Spinal cord (tissue), 10 donors: ENCODE data around the gene AHCYL1. TPM values are rescaled to one million over a fixed set of nuclear protein-coding genes. Genes with fewer than 3 reads are reported as not detected.

Experiments
- DNase-seq, 6 donors: peaks; one replicate each; pipeline versions ENCODE4 v3.0.0 to v3.0.0-alpha.2; 2013 to 2015; ENCODE audit warnings: low spot score in 6 of 6, low read depth in 4 of 6
- H3K27ac ChIP-seq: one replicate; pipeline ENCODE4 v1.5.1; 2013; ENCODE audit warnings: low read depth, low read length, control low read depth
- H3K27me3 ChIP-seq: one replicate; pipeline ENCODE4 v1.6.1; 2013; ENCODE audit warnings: low read length; ENCODE audit not compliant: control insufficient read depth, insufficient read depth
- H3K36me3 ChIP-seq: one replicate; pipeline ENCODE4 v1.6.1; 2013; ENCODE audit warnings: low read length; ENCODE audit not compliant: control insufficient read depth, insufficient read depth
- H3K4me1 ChIP-seq: one replicate; pipeline ENCODE4 v1.6.1; 2013; ENCODE audit warnings: low read length; ENCODE audit not compliant: control insufficient read depth, insufficient read depth
- H3K4me3 ChIP-seq: one replicate; pipeline ENCODE4 v1.5.1; 2013; ENCODE audit warnings: low read depth, low read length, control low read depth
- H3K9me3 ChIP-seq: one replicate; pipeline ENCODE4 v1.6.1; 2013; ENCODE audit warnings: low read length; ENCODE audit not compliant: control insufficient read depth, insufficient read depth
- WGBS: methylation state at CpG from one replicate; pipeline ENCODE4 v1.1.5; 2013; ENCODE audit warnings: missing lambda C conversion rate; ENCODE audit not compliant: insufficient coverage; 5-methylcytosine and 5-hydroxymethylcytosine counted together
- polyA plus RNA-seq, 2 donors: library from polyadenylated mRNA; unstranded; fragments of 120-200 nt; gene quantifications; one replicate each; pipeline ENCODE4 v1.2.1, GENCODE V29; 2013; ENCODE audit not compliant: insufficient read length in 2 of 2
- total RNA-seq, 2 donors: library from RNA; depleted of rRNA in 1 of 2; stranded (reverse); fragments of 120-200 nt in 1 of 2; fragments of >200 nt in 1 of 2; gene quantifications; one replicate each; pipeline versions ENCODE4 v1.2.3 to v1.2.4, GENCODE V29; 2013 to 2014
- donor health status: healthy.

The AHCYL1 gene
- total and polyA plus RNA-seq, 4 donors, result 64.4 to 136 (median 98.3) TPM

DNA sequence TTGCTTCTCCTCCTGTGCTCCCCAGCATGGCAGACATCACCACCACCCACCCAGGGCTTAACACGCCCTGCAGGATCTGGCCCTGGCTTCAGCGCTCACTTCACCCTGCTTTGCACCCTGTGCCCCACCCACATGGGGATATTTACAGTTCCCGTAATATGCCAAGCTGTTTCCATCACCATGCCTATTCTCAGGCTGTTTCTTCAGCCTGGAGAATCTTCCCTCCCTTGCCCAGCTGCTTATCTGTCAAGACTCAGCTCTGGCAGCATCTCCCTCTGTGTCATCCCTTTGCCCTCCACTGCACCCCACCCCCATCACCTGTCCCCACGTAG is 3.6 kb upstream of the AHCYL1 start:
- Histone ChIP-seq H3K36me3 (no peaks in the 10 kb centered on the region), H3K27me3 (no peaks in the 10 kb centered on the region), H3K9me3 (no peaks in the 10 kb centered on the region), H3K4me3 (no peak overlapping the region), H3K27ac (no peak overlapping the region), H3K4me1 (peaks cover 11% of the 10 kb centered on the region)
- WGBS, result 89% methylated on average over 3 of the region's 4 CpGs
- DNase-seq, result no peak

DNA sequence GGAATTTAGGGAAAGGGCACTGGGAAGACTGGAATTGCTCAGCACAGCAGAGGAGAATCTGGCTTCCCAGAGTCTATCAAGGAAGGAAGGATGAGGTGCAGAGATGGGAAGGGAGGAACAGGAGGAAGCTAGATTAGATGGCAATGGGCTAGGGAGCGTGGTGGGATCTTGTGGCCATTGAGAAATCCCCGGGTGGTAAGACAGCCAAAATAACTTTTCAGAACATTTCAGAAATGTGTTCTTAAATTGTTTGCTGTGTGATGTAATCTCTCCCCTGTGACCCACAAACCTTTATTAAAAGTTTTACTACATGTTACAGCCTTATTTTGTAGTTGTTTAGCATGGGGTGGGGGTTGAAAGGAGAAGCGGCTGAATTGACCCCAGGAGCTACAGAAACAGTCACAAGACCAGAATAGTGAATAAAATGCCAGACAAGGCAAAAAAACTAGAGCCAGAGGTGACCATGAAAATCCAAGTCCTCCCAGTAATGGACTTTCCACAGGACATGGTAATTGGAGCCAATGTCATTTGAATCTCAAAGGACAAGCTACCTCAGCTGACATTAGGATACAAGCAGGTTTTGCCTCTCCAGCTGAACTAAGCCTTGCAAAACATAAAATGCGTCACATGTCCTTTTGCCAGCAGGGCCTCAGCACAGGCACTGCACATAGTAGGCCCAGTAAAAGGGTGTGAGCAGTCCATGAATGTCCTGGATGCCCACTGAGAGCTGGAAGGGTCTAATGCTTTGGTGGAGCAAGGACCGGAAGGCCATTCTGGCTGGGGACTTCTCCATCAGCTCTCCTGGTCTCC is 980 bp upstream of the AHCYL1 start:
- 76% methylated on average over 3 of the region's 5 CpGs for WGBS

DNA sequence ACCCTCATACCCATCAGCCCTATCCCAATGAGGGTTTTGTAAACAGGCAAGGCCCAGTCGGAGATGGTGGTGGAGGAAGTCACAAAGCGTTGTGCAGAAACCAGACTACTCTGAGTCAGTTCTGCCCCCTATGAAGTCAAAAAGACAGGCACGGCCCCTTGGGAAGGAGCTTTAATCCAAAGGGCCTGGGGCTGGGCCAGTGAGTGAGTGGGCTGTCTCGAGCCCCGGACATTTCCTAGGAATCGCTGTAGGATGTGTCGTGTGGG is 442 bp upstream of the AHCYL1 start:
- DNase-seq, result no peak
- Histone ChIP-seq H3K4me3 (peak overlapping the region; percentile 85), H3K36me3 (no peaks in the 10 kb centered on the region), H3K4me1 (peaks cover 11% of the 10 kb centered on the region), H3K27me3 (no peaks in the 10 kb centered on the region), H3K27ac (peak overlapping the region; percentile 95), H3K9me3 (no peaks in the 10 kb centered on the region)
- WGBS, result 2% methylated on average over 6 of the region's 7 CpGs

More for the DNA sequence above, 980 bp upstream of the AHCYL1 start:
- Histone ChIP-seq H3K27me3 (no peaks in the 10 kb centered on the region), H3K4me1 (peaks cover 11% of the 10 kb centered on the region), H3K27ac (peak overlapping the region; percentile 95), H3K4me3 (no peak overlapping the region), H3K9me3 (no peaks in the 10 kb centered on the region), H3K36me3 (no peaks in the 10 kb centered on the region)
- peak in 1 of 6 donors; percentile 60 for DNase-seq

GRCh38 chr1:109985247-109986053 is 885 bp downstream of the AHCYL1 start:
- Histone ChIP-seq H3K9me3 (no peaks in the 10 kb centered on the region), H3K27ac (peak overlapping the region; percentile 95), H3K4me3 (peak overlapping the region; percentile 85), H3K27me3 (no peaks in the 10 kb centered on the region), H3K4me1 (peaks cover 11% of the 10 kb centered on the region), H3K36me3 (no peaks in the 10 kb centered on the region)
- peak in 1 of 6 donors; percentile 60 for DNase-seq
- WGBS, result 2% methylated on average over 13 of the region's 22 CpGs

GRCh38 chr1:109986054-109986444 is 1.5 kb downstream of the AHCYL1 start:
- no peak for DNase-seq
- peak overlapping the region; percentile 95 for H3K27ac ChIP-seq
- peaks cover 11% of the 10 kb centered on the region for H3K4me1 ChIP-seq

GRCh38 chr1:109988349-109988914 is 3.9 kb downstream of the AHCYL1 start:
- Histone ChIP-seq H3K4me3 (no peak overlapping the region), H3K9me3 (no peaks in the 10 kb centered on the region), H3K4me1 (peaks cover 11% of the 10 kb centered on the region), H3K27me3 (no peaks in the 10 kb centered on the region), H3K27ac (no peak overlapping the region), H3K36me3 (no peaks in the 10 kb centered on the region)
- no peak for DNase-seq
- 100% methylated on average over 2 of the region's 3 CpGs for WGBS

More at GRCh38 chr1:109986054-109986444, 1.5 kb downstream of the AHCYL1 start:
- Histone ChIP-seq H3K9me3 (no peaks in the 10 kb centered on the region), H3K4me3 (peak overlapping the region; percentile 85), H3K27me3 (no peaks in the 10 kb centered on the region), H3K36me3 (no peaks in the 10 kb centered on the region)
- no CpG with 5 or more reads among the region's 3 CpGs for WGBS

DNA sequence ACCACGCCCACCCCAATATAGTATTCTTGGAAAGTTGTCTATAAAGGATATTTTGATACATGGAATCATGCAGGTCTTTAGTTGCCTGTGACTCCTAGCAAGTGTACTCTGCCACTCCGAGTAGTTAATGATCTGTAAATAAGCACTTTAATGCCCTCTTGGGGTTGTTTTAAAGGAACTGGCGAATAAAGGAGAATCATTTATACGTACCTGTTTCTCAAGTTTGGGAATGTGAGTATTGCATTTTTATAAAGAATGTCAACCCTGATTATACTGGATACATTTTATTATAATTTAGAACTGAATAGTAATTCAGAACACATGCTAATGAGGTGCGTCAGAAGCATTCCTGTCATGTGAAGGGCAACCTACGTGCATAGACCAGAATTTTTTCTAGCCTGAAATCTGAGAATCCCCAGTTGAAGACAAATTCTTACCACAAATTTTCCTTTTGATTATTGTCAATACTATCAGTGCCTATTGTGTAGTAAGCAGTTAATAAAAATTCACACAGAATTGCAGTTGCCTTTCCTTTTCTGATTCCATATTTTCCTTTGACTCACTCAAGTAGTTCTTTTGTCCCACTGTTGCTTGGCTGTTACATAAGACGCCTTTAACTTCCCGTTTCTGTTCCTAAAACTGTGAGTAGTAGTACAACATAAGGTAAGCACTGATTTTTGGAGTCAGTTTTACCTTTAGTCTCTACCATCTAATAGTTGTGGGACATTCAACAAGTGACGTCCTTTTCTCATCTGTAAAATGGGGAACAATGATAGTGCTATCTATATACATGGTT is 5.1 kb downstream of the AHCYL1 start:
- Histone ChIP-seq H3K27ac (no peak overlapping the region), H3K4me3 (no peak overlapping the region), H3K36me3 (no peaks in the 10 kb centered on the region), H3K9me3 (no peaks in the 10 kb centered on the region), H3K27me3 (no peaks in the 10 kb centered on the region), H3K4me1 (peaks cover 10% of the 10 kb centered on the region)
- DNase-seq, result peak in 1 of 6 donors; percentile 27
- 100% methylated on average over 1 of the region's 9 CpGs for WGBS

DNA sequence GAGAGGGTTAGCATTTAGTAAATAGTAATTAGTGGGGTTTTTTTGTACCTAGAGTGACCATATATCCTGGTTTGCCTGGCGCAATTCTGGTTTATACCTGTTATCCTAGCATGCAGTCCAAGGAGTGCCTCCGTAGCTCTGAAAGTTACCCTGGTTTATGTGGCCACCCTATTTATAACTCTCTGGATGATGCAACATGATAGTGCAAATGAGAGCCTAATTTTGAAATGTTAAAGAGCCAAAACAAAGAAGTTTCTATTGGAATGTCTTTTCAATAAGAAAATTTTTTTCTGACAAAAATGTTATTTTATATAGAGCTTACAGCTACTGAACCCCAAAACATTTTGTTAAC is 5.7 kb downstream of the AHCYL1 start:
- Histone ChIP-seq H3K27me3 (no peaks in the 10 kb centered on the region), H3K27ac (no peak overlapping the region), H3K36me3 (no peaks in the 10 kb centered on the region), H3K4me1 (peaks cover 8% of the 10 kb centered on the region), H3K9me3 (no peaks in the 10 kb centered on the region), H3K4me3 (no peak overlapping the region)
- 88% methylated on average over 2 of the region's 2 CpGs for WGBS
- DNase-seq, result no peak

GRCh38 chr1:109991400-109991925 is 6.9 kb downstream of the AHCYL1 start:
- Histone ChIP-seq H3K4me3 (no peak overlapping the region), H3K27ac (peak overlapping the region; percentile 4), H3K4me1 (peaks cover 15% of the 10 kb centered on the region), H3K9me3 (no peaks in the 10 kb centered on the region), H3K27me3 (no peaks in the 10 kb centered on the region), H3K36me3 (peaks cover 3% of the 10 kb centered on the region)
- no peak for DNase-seq
- 60% methylated on average over 1 of the region's 5 CpGs for WGBS
